Activated CD8-positive, alpha-beta memory T cell treated with anti-CD3 and anti-CD28 coated beads, Interleukin-2, amount 50 U/mL, for 1 hour (primary cell): ENCODE data around the gene COL28A1.
"Not testable (repeated sequence)": the region's sequence is repeated elsewhere in the genome, so short reads cannot be mapped to it uniquely, and the experiment has no call there.

ENCODE experiments used
- DNase-seq: peaks from one replicate; pipeline ENCODE4 v3.0.0-alpha.2; 2020; ENCODE audit errors: extremely low read depth

COL28A1 gene

DNA sequence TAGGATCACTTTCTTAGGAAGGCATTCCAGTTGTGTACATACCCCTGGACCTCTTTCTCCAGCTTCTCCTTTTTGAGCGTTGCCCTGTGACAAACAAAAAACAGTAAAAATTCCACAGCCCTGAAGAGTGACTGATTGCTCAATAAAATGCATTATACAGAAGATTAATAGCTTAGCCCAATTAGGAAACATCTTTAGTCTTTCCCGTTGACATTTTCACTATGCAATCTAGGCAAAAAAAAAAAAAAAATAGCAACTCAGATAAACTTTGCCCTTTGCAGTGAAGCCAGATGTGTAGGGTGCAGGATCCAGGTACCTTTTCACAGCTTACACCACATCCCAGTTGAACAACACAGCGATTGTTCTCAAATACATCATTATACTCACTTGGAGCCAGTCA is 17.9 kb downstream of the COL28A1 start:
- no peak for DNase-seq

- DNase-seq, result no peak
These were observed 19.0 kb downstream of the COL28A1 start for GRCh38 chr7:7516662-7517061.

DNA sequence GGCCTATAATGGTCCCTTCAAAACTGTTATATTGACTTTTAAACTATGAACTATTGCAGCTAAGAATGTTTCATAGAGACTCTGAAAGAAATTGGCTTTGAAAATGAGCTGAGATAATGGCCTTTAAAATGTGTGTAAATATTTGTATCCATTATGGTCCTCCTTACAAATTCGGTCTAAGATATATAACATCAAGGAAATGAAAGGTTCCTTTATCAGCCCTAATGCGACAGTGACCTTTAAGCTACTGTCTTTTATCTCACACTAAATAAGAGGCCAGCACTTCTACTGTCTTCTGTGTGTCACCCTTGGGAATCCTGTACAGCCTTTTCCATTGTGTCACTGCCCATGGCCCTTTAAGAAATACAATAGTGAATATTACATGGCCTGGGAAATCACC is 19.5 kb downstream of the COL28A1 start:
- DNase-seq, result no peak

DNA sequence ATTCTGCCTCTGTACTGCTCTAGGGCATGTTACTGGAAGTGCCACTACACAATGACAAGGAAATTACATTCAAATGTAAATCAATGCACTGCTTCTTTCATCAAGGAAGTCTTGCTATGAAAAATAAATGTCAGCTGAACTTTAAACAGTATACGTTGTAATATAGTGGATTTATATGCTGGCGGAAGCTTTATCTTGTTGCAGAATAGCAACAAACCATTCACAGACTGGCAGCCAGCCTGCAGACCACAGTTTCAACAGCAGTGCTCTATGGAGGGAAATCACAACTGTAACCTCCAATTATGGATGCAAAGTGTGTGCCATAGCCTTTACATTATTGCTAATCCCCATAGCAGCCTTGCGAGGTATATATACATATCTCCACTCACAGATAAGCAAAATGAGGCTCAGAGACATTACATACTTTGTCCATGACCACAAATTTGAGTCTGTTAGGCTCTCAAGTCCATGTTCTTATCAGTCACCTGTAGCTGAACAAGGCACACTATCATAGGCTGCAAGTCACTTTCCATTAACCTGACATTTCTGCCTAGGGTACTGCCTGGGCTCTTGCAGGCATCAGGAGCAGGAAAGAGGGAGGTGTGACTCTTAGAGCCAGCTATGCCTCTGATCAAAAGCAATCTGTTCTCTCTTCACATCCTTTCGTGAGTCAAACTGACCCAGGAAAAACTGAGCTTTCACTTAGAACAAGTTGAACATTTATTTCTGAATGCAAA is 22.6 kb downstream of the COL28A1 start:
- DNase-seq, result no peak

- DNase-seq, result no peak
These were observed 24.9 kb downstream of the COL28A1 start for GRCh38 chr7:7510794-7511193.

DNA sequence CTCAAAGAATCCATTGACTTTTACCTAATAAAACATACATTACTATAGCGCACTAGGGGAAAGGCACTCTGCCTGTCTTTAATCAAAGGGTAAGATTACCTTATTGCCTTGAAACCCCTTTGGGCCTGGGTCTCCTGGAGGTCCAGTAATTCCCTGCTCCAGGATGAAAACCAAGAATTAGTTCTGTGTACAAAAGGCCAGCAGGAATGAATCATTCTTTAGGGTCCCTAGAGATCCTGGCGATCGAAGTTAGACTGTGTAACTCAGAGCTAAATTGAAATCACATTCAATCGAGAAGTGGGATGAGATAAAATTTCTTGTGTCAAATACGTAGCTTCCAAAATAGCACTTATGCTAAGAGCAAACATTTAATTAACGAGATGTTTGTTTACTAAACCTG is 29.8 kb downstream of the COL28A1 start:
- no peak for DNase-seq

- DNase-seq, result no peak
These were observed 30.6 kb downstream of the COL28A1 start for GRCh38 chr7:7504910-7505704.

DNA sequence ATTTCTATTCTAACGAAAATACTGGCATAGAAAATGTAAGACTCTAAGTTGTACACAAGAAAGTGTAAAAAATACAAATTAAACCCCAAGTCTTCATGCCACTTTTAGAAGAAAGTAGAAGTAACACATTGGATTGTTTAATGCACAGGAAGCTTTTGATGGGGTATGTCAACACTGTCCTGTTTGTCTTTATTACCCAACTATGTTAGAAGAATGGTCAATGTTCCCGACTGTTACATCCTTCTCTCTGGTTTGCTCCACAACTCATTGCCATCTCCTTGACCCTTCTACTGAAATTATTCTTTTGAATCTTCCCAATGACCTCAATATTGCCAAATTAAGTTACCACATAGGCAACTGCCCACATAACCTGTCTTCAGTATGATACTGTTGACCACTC is 35.8 kb downstream of the COL28A1 start:
- no peak for DNase-seq

- no peak for DNase-seq
These were observed 36.8 kb downstream of the COL28A1 start for GRCh38 chr7:7498856-7499255.

DNA sequence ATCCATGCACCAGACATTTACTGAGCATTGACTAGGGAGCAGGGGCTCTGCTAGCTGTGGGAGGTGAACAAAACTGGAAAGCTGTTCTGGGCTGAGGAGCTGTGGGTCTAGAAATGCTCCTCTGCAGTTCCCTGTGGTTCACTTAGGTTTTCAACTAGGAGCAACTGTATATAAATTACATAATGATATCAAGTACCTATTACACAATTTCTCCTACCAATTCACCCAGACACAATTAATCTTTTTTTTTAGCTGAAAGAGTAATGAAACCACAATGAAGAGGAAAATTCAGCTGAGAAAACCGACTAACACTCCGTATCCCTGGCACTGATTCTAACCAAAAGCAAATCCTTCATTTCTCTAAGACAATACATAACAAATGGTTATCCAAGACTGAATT is 39.4 kb downstream of the COL28A1 start:
- DNase-seq, result no peak

- DNase-seq, result no peak
These were observed 40.5 kb downstream of the COL28A1 start for GRCh38 chr7:7495171-7495570.

GRCh38 chr7:7491044-7491443 is 44.6 kb downstream of the COL28A1 start:
- no peak for DNase-seq

DNA sequence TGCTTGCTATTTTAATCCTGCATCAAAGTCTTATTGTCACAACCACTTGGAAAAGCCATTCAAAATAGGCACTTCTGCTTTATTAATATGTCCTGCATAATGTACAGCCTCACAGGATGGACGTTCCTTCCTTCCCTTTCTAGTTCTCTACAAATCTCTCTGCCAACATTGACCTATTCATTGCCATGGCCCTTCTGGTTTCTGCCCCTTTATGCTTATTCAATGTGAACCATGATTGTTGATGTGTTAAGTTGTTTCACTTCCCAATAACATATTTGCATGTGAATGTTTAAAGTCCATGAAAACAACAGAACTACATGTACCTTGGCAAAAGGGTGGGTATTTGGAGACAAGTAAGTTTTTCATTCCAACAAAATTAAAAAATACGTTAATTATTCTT is 45.7 kb downstream of the COL28A1 start:
- no peak for DNase-seq

- no peak for DNase-seq
These were observed 46.1 kb downstream of the COL28A1 start for GRCh38 chr7:7489546-7489945.

- DNase-seq, result no peak
These were observed 49.3 kb downstream of the COL28A1 start for GRCh38 chr7:7486362-7486761.

DNA sequence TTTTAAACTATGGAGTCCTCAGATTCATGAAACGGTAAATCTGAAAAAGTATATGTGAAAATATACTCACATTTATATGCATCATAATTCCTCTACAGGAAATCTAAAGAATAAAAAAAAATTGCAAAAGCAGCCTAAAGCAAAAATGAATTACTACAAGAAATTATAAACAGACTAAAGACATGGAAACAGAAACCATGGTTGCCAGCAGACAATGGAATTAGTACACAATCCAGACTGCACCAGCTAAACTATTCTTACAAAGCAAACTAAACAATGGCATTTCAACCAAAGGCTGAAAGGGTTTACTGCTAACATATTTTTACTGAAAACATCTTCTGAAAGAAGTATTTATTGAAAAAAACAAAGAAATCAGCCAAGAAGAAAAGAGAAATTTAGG is 51.6 kb downstream of the COL28A1 start:
- no peak for DNase-seq

DNA sequence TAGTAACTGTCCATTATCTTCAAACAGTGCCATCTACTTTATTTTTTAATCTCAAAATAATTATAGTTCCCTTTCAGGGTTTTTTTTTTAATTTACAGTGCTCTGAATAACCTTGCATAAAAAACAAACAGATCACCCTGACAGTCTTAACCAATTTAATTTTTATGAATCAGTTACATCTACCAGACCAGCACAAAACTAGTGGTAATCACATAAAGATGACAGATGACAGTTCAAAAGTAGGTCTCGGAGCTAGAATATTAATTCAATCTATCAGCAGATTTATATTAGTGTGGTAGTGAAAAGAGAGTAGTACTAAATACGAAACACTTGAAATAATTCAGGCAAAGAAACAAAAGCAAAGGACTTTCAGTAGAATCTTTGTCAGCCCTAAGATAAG is 53.9 kb downstream of the COL28A1 start:
- DNase-seq, result no peak

DNA sequence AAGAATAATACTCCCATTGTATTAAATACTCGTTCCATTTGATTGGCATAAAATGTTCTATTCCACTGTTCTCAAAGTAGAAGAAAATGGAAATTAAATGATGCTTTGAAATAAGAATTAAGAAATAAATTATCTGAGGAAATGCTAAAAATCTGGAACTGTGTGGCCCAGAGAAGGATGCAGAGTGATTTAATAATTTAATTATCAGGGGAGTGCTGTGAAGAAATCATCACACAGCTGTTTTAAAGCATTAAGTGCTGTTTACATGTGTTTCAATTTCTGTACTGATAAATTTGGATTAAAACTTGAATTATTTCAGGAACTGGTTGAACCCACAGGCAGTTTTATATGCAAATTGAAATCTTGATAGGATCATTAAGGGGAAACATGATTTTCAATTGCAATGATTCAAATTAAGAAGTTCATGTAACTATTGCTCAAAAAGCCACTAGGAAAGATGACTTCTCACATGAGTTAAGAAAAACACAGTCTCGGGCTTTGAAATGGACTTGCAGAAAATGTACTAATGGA is 56.3 kb downstream of the COL28A1 start:
- DNase-seq, result no peak

DNA sequence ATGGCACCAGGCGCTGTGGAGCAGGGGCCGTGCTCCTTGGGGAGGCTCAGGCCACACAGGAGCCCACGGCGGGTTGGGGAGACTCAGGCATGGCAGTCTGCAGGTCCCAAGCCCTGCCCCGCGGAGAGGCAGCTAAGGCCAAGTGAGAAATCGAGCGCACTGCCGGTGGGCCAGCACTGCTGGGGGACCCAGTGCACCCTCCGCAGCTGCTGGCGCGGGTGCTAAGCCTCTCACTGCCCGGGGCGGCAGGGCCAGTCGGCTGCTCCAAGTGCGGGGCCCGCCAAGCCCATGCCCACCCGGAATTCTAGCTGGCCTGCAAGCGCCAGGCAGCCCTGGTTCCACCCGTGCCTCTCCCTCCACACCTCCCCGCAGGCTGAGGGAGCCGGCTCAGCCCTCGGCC is 57.1 kb downstream of the COL28A1 start:
- DNase-seq, result no peak

DNA sequence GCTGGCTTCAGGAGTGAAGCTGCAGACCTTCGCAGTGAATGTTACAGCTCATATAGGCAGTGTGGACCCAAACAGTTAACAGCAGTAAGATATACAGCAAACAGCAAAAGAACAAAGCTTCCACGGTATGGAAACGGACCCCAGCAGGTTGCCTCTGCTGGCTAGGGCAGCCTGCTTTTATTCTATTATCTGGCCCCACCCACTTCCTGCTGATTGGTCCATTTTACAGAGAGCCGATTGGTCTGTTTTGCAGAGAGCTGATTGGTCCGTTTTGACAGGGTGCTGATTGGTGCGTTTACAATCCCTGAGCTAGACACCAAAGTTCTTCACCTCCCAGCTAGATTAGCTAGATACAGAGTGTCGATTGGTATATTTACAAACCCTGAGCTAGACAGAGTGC is 58.0 kb downstream of the COL28A1 start:
- DNase-seq, result not testable (repeated sequence)

- no peak for DNase-seq
These were observed 59.3 kb downstream of the COL28A1 start for GRCh38 chr7:7476381-7476780.

- DNase-seq, result no peak
These were observed 60.1 kb downstream of the COL28A1 start for GRCh38 chr7:7475601-7476000.

DNA sequence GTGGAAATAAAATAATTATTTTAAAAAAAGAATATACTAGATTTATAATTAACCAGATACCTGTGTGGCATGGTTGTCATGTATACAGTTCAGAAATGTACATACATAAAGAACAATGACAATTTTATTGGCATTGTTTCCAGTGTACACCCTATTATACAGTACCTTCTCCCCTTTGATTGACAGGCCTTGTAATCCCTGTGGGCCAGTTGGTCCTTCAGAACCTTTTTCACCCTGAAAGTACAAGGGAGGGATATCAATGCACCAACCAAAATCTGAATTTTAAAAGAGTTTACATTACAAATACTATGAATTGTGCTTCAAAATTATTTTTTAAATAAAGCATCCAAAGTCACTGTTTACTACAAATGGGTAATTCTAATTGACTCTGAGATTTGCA is 61.2 kb downstream of the COL28A1 start:
- DNase-seq, result no peak
